ENCODE measurements around the gene AMBRA1. TPM values are rescaled to one million over a fixed set of nuclear protein-coding genes. Genes with fewer than 3 reads are reported as not detected.

AMBRA1 gene
- total RNA-seq, 3 donors from 2014 or later (not counting 1 experiment from before 2014, with no cell fraction given): 41.3 to 52.7 (median 46.2) TPM

DNA sequence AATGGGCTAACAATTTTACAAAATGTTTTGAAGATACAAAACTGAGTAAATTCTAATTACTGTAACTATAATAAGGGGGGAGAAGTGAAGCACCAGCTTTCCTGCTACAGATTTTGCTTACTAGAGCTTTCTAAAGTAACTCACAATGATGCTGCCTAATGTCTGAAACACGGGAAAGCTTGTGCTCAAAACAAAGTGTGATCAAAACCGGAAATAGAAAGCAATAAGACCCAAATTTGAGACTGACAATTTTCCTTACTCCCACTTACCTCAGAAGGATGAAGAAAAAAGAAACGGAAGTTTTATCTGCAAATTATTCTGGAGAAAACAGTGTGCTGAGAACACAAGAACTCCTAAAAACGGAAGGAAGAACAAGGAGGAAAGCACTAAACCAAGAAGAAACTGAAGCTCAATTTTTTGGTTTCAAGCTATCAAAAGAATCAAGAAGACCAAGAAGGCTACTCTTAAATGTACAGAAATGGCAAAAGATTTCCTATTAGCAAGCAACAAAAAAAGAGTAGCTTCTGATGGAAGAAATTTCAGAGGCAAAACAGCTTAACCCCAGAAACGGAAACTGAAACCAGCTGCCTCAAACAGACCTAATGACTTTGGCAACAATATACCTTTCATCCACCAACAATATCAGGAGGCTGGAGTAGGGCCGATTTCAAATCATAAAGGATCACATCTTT lies 33.4 kb downstream of the AMBRA1 start:
- WGBS (ENCODE audit: insufficient coverage): under 1% methylated on average over 6 of the region's 6 CpGs
- Mint-ChIP-seq H3K27me3 (ENCODE audit: low read depth in 2 of 2) (no peaks in the 10 kb centered on the region), H3K4me3 (peak overlapping the region; percentile 95), H3K4me1 (peaks cover 45 to 49% of the 10 kb centered on the region in 2 donors), H3K9me3 (no peaks in the 10 kb centered on the region), H3K36me3 (no peaks in the 10 kb centered on the region), H3K27ac (peak overlapping the region; percentile 91)
- no peaks in the 10 kb centered on the region for H3K27me3 ChIP-seq (ENCODE audit: control insufficient read depth, insufficient read depth, low read length)
- no peak for TF ChIP-seq CTCF (IDR thresholded peaks at IDR 0.05)
- no peaks in the 10 kb centered on the region for H3K36me3 ChIP-seq (ENCODE audit: control insufficient read depth, insufficient read depth, low read length)
- ATAC-seq: peak; percentile 70 to 77 (median 72)
- peak in 1 of 2 donors; percentile 68 for DNase-seq
- peak overlapping the region; percentile 81 for H3K27ac ChIP-seq (ENCODE audit: low read length)
- intact Hi-C loops (cut with micrococcal nuclease): loop anchor here (1.0 kb wide), 1 partner anchor 57 kb away; the partner anchor contains the start of genes ATG13 and HARBI1
- H3K4me1 ChIP-seq (ENCODE audit: control insufficient read depth, insufficient read depth, low read length): peaks cover 5% of the 10 kb centered on the region
- H3K9me3 ChIP-seq (ENCODE audit: control insufficient read depth, insufficient read depth, low read length): no peaks in the 10 kb centered on the region
- H3K4me3 ChIP-seq (ENCODE audit: low read length): peak overlapping the region; percentile 40

DNA sequence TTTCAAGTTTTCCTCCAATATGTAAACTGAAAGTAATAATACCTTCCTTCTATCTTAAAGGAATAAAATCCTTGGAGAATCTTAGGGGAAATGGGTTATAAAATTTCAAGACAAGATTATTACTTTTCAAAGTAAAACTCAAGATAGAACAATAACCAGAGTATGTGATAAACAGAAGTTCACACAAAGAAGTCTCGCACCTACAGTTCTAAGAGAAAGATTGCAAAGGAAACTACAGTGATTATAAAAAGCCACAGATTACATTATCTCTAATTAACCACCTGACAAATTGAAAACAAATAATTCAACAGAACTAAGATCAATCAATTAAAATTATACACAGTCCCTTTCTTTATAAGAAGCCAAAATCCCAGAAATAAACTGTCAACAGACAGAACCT lies 34.0 kb downstream of the AMBRA1 start:
- Mint-ChIP-seq H3K36me3 (no peaks in the 10 kb centered on the region), H3K4me1 (peaks cover 51 to 55% of the 10 kb centered on the region in 2 donors), H3K27me3 (ENCODE audit: low read depth in 2 of 2) (no peaks in the 10 kb centered on the region), H3K4me3 (peak overlapping the region; percentile 95), H3K27ac (peak overlapping the region; percentile 91), H3K9me3 (no peaks in the 10 kb centered on the region)
- no CpG with 5 or more reads among the region's 1 CpG for WGBS (ENCODE audit: insufficient coverage)
- no peak overlapping the region for H3K4me3 ChIP-seq (ENCODE audit: low read length)
- DNase-seq (no peak), ATAC-seq (peak; percentile 57 to 72 (median 65))
- peak overlapping the region; percentile 81 for H3K27ac ChIP-seq (ENCODE audit: low read length)
- H3K27me3 ChIP-seq (ENCODE audit: control insufficient read depth, insufficient read depth, low read length): no peaks in the 10 kb centered on the region
- intact Hi-C loops (cut with micrococcal nuclease): loop anchor here (1.0 kb wide), 1 partner anchor 57 kb away; the partner anchor contains the start of genes ATG13 and HARBI1
- H3K36me3 ChIP-seq (ENCODE audit: control insufficient read depth, insufficient read depth, low read length): no peaks in the 10 kb centered on the region
- no peaks in the 10 kb centered on the region for H3K9me3 ChIP-seq (ENCODE audit: control insufficient read depth, insufficient read depth, low read length)
- no peak for TF ChIP-seq CTCF (IDR thresholded peaks at IDR 0.05)
- peaks cover 5% of the 10 kb centered on the region for H3K4me1 ChIP-seq (ENCODE audit: control insufficient read depth, insufficient read depth, low read length)

GRCh38 chr11:46557684-46558151 lies 36.1 kb downstream of the AMBRA1 start:
- Histone ChIP-seq H3K36me3 (ENCODE audit: control insufficient read depth, insufficient read depth, low read length) (no peaks in the 10 kb centered on the region), H3K27ac (ENCODE audit: low read length) (no peak overlapping the region), H3K9me3 (ENCODE audit: control insufficient read depth, insufficient read depth, low read length) (no peaks in the 10 kb centered on the region), H3K4me3 (ENCODE audit: low read length) (no peak overlapping the region), H3K27me3 (ENCODE audit: control insufficient read depth, insufficient read depth, low read length) (no peaks in the 10 kb centered on the region), H3K4me1 (ENCODE audit: control insufficient read depth, insufficient read depth, low read length) (peaks cover 5% of the 10 kb centered on the region)
- Mint-ChIP-seq H3K36me3 (no peaks in the 10 kb centered on the region), H3K27me3 (ENCODE audit: low read depth in 2 of 2) (no peaks in the 10 kb centered on the region), H3K4me3 (no peak overlapping the region), H3K9me3 (no peaks in the 10 kb centered on the region), H3K4me1 (peaks cover 65 to 69% of the 10 kb centered on the region in 2 donors), H3K27ac (no peak overlapping the region)
- ATAC-seq (no peak), DNase-seq (no peak)
- WGBS (ENCODE audit: insufficient coverage): 92% methylated on average over 7 of the region's 7 CpGs
- TF ChIP-seq CTCF (IDR thresholded peaks at IDR 0.05): no peak
- intact Hi-C loops (cut with micrococcal nuclease): no loop called here

Measured in natural killer cell (primary cell).